Fibroblast of skin of back (primary cell): ENCODE data around the gene GGT6.

Experiments used
- DNase-seq: peaks from one replicate; pipeline ENCODE4 v3.0.0-alpha.2; 2013

Gene GGT6

DNA sequence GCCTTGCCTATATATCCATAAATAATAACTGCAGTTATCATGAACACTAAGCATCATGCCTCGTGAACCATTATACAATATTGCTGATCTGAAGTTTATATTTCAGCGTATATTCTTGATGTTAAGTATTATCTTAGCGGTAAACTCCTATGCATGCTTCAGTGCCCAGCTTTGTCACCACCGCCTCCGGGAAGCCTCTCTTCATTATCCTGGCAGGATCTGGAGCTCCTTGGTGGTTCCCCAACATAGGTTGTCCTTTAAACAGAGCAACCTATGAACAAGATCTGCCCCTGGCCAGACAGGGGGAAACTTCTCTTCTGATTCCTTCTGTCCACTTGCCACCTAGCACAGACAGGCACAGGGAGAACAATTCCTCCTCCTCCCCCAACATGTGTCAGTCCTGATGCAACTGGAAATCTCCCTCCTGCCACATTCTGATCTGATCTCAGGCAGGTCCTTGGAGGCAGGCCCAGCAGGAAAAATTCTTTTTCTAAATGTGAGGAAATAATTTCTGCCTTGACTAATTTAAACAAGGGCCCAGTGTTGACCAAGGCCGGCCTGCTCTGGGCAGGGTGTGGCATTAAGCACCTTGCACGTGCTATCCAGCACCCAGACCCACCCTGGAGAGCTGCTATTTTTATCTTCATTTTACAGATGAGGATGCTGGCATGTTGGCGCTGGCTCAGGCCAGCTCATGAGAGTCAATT lies 39.3 kb downstream of the GGT6 start:
- no peak for DNase-seq

- no peak for DNase-seq
These were observed 40.1 kb downstream of the GGT6 start for GRCh38 chr17:4520060-4520893.

DNA sequence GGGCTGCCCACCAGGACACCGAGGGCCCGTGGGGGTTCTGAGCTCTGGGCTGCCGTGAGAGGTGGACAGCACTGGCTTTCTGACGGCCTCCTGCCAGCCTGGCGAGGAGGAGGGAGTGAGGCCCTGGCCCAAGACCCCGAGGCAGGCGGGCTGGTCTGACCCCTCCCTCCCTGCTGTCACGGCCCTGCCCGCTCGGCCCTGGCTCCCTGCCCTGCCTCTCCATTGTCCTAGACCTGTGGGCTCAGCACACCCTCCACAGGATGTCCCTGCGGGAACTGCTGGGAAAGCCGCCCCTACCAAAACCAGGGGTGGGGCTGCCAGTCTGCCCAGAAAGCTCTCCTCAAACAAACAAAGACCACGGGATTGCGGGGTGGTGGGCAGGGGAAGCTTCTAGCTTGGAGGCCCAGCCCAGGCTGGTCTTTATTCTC lies 41.0 kb downstream of the GGT6 start:
- DNase-seq, result no peak

- DNase-seq, result no peak
These were observed 41.5 kb downstream of the GGT6 start for GRCh38 chr17:4518901-4519300.

DNA sequence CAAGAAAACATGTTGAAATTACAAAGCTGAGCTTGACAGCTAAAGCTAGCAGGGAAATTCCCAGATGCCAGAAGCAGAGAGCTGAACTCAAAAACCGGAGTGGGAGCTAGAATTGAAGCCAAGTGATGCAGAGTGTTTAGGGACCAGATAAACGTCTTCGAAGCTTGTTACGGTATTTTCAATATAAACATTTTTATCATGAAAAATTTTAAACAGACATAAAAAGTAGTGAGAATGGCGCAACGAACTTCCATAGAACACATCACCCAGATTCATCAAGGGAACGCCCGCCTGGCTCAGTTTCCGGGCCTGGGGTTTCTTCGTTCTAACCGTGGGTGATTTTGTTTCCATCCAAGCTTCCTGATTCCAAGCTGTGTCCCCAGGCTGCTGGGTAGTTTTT lies 43.6 kb downstream of the GGT6 start:
- no peak for DNase-seq

- DNase-seq, result no peak
These were observed 44.9 kb downstream of the GGT6 start for GRCh38 chr17:4515501-4515900.

GRCh38 chr17:4514779-4515178 lies 45.6 kb downstream of the GGT6 start:
- DNase-seq, result no peak

- DNase-seq, result no peak
These were observed 46.2 kb downstream of the GGT6 start for GRCh38 chr17:4514206-4514605.

GRCh38 chr17:4513113-4514032 lies 47.0 kb downstream of the GGT6 start:
- no peak for DNase-seq

GRCh38 chr17:4512156-4513112 lies 47.9 kb downstream of the GGT6 start:
- DNase-seq, result no peak

DNA sequence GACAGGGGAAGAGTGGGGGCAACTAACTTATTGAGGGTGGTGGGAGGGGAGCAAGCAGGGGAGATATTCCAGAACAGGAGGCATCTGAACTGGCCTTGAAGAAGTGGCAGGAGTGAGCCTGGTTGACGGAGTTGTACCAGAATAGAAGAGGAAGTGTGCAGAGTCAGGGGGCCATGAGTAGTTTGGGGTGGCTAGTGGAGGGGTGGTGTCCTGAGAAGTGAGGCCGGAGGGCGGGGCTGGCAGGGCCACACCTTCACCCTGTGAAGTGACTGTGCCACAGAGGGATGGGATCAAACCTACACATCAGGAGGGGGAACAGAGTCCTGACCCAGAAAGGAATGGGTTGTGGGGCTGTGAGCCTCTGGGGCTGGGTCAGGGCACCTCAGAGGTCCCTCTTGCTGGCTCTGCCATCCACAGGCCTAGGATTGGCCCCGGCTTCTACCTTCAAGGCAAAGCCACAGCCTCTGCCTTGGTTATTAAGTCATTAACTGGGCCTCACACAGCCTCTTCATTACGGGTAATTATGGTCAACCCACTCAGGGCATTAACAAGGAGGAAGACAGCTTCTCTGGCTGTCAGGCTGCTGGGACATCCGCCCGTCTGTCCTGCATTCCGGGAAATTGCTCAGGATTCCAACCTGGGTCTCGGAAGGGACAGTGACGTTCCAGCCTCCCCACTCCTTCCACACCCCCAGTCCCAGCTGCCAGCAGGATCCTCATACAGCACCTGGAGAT lies 49.0 kb downstream of the GGT6 start:
- no peak for DNase-seq

DNA sequence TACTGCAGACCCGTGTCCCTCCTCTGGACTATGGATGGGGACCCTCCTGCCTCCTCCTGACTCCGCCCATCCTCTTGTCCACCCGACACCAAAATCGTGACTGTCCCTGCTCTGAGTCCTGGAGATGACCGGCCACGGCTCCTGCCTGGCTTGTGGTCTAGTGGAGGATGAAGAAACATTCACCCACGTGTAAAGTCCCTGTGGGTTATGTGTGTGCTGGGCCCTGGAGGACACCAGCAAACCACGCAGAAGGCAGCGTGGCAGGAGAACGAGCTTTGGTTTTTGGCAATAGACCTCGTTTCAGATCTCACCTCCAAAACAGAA lies 49.8 kb downstream of the GGT6 start:
- no peak for DNase-seq

DNA sequence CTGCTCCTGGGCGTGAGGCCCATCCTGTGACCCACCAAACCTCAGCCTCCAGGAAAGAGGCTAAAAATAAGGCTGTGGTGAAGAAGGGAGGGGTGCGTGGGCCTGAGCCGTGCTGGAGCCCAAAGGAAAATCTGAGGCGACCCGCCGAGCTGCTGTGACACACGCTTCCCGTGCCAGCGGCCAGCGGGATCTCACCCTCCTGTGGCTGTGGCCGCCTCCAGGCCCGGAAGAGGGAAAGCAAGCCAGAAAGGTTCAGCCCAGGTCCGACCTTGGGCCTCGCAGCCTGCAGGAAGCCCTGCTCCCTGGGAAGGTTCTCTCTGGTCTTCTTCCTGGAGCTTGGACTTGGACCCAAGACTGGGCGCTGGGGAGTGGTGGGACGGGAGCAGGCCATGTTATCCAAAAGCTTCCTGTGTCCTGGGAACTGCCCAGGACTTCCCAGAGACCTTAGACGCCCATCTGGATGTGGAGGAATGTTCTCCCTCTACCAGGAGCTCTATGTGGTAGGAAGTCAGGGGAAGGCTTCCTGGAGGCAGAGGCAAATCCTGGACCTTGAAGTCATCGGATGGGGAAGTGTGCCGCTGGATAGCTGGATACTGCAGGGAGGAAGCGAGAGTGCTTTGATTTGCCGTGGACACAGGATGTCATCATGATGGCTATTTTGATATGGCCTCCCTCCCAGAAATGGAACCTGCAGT lies 50.3 kb downstream of the GGT6 start:
- DNase-seq, result no peak

- DNase-seq, result no peak
These were observed 51.0 kb downstream of the GGT6 start for GRCh38 chr17:4509401-4509800.

DNA sequence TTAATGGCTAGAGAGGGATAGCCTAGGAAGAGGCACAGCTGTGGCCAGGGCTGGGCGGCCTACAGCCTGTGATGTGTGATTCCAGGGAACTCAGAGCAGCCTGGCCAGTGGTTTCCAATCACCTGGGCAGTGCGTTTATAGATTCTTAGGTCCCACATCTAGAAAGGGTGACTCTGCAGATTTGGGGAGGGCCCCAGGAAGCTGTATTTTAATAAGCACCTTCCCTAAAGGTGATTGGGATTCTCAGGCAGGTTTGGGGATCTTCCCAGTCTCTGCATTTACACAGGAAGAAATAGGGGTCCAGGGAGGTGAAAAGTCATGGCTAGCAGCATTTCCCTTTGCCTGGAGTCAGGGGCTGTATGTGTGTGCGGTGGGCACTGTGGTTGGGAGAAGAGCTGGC lies 52.2 kb downstream of the GGT6 start:
- no peak for DNase-seq

DNA sequence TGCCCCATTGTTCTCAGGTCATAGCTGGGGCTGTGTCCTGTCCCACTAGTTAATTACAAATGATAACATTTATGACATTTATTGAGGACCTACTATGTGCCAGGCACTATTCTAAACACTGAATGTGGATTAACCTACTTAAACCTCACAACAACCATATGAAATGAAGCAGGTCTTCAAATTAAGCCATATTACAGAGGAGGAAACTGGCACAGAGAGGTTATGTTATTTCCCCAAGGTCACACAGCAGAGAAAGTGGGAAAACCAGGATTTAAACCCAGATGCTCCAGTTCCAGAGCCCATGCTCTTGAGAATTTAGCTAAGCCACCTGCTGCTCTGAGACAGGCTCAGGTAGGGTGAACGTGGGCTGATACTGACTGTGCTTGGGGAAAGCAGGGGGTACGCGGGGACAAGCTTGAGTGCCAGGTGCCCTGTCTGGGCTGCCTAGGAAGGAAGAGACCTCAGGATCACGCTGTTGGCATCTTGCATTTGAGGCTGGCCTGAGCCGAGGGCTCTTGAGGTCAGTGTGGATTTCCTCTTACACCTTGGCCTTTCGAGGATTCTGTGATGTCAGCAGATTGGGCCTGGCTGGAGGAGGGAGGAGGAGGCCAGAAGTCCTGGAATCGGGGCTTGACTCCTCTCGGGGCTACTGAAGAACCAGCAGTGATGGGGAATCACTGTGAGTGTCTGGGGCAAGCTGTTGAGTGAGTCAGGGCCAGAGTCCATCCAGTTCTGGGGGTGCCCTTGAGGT lies 52.8 kb downstream of the GGT6 start:
- no peak for DNase-seq
